GM23248 (cell line): ENCODE results near the gene ADAMTSL5. TPM values are rescaled to one million over a fixed set of nuclear protein-coding genes. Genes with fewer than 3 reads are reported as not detected.

ENCODE experiments used
- DNase-seq: peaks from one replicate; pipeline ENCODE4 v3.0.0-alpha.2; 2015
- H2AFZ ChIP-seq: fragments of 200-600 bp; sonication (generic); 2 replicates; pipeline ENCODE4 v1.6.1; 2016; ENCODE audit warnings: antibody characterized with exemption
- H3F3A ChIP-seq: fragments of 200-600 bp; sonication (generic); 2 replicates; pipeline ENCODE4 v1.6.1; 2016; ENCODE audit warnings: mild to moderate bottlenecking, antibody characterized with exemption, mixed run types; ENCODE audit not compliant: insufficient read depth
- H3K27ac ChIP-seq: fragments of 200-600 bp; sonication (generic); 2 replicates; pipeline ENCODE4 v1.5.1; 2016; ENCODE audit warnings: mild to moderate bottlenecking
- H3K27me3 ChIP-seq: fragments of 200-600 bp; sonication (generic); replicated peaks from 2 replicates; pipeline ENCODE4 v1.6.1; 2016; ENCODE audit warnings: mild to moderate bottlenecking; ENCODE audit not compliant: insufficient read depth
- H3K36me3 ChIP-seq: fragments of 200-600 bp; sonication (generic); 2 replicates; pipeline ENCODE4 v1.6.1; 2016; ENCODE audit warnings: low read depth, mild to moderate bottlenecking
- H3K4me1 ChIP-seq: fragments of 200-600 bp; sonication (generic); 2 replicates; pipeline ENCODE4 v1.6.1; 2016; ENCODE audit warnings: mild to moderate bottlenecking; ENCODE audit not compliant: insufficient read depth
- H3K4me2 ChIP-seq: fragments of 200-600 bp; sonication (generic); one replicate; pipeline ENCODE4 v1.6.1; 2016; ENCODE audit warnings: mild to moderate bottlenecking; ENCODE audit not compliant: unreplicated experiment
- H3K4me3 ChIP-seq: fragments of 200-600 bp; sonication (generic); 2 replicates; pipeline ENCODE4 v1.5.1; 2016; ENCODE audit warnings: mild to moderate bottlenecking
- H3K79me2 ChIP-seq: fragments of 200-600 bp; sonication (generic); 2 replicates; pipeline ENCODE4 v1.6.1; 2016; ENCODE audit warnings: mild to moderate bottlenecking; ENCODE audit not compliant: insufficient read depth
- H3K9ac ChIP-seq: fragments of 200-600 bp; sonication (generic); 2 replicates; pipeline ENCODE4 v1.6.1; 2016; ENCODE audit warnings: mild to moderate bottlenecking
- H3K9me2 ChIP-seq: fragments of 200-600 bp; sonication (generic); 2 replicates; pipeline ENCODE4 v1.6.1; 2016; ENCODE audit warnings: mixed run types, mild to moderate bottlenecking, moderate library complexity; ENCODE audit not compliant: insufficient read depth
- H3K9me3 ChIP-seq: fragments of 200-600 bp; sonication (generic); one replicate; pipeline ENCODE4 v1.6.1; 2017; ENCODE audit warnings: low read depth
- H4K20me1 ChIP-seq: fragments of 200-600 bp; sonication (generic); 2 replicates; pipeline ENCODE4 v1.6.0; 2016; ENCODE audit not compliant: insufficient read depth
- EZH2 ChIP-seq: fragments of 200-600 bp; sonication (generic); IDR thresholded peaks from 2 replicates; pipeline ENCODE4 v1.6.1; 2018; ENCODE audit warnings: antibody characterized with exemption, mild to moderate bottlenecking; ENCODE audit not compliant: insufficient read depth, poor library complexity, severe bottlenecking
- EZH2phosphoT487 ChIP-seq: fragments of 200-600 bp; sonication (generic); IDR thresholded peaks from 2 replicates; pipeline ENCODE4 v1.6.1; 2018; ENCODE audit warnings: antibody characterized with exemption, moderate library complexity, mild to moderate bottlenecking, low read depth; ENCODE audit not compliant: insufficient read depth
- WGBS, 2 experiments: methylation state at CpG; one replicate each; pipeline ENCODE4 v1.1.6; 2015 to 2017; ENCODE audit warnings: low lambda C conversion rate in 2 of 2, low coverage in 1 of 2; ENCODE audit errors: missing lambda C conversion rate in 2 of 2; 5-methylcytosine and 5-hydroxymethylcytosine counted together
- in situ Hi-C: fragments of 300-500 bp; cut with MboI; formaldehyde crosslinking; loops from 2 replicates; pipeline ENCODE4 v1.15.0; 2020
- polyA plus RNA-seq: library from polyadenylated mRNA; unstranded; fragments of >200 nt; fragmentation: Nextera tagmentation; extraction: Ambion mirVana; gene quantifications from 2 replicates; pipeline ENCODE4 v1.2.1, GENCODE V29; 2016
- total RNA-seq: library from RNA; depleted of rRNA; stranded (reverse); fragments of >200 nt; shearing (Covaris generic); gene quantifications from 2 replicates; pipeline ENCODE4 v1.2.3, GENCODE V29; 2014

Gene ADAMTSL5
- total and polyA plus RNA-seq, 2 experiments from 2014 or later = 19.3 to 31.7 TPM

DNA sequence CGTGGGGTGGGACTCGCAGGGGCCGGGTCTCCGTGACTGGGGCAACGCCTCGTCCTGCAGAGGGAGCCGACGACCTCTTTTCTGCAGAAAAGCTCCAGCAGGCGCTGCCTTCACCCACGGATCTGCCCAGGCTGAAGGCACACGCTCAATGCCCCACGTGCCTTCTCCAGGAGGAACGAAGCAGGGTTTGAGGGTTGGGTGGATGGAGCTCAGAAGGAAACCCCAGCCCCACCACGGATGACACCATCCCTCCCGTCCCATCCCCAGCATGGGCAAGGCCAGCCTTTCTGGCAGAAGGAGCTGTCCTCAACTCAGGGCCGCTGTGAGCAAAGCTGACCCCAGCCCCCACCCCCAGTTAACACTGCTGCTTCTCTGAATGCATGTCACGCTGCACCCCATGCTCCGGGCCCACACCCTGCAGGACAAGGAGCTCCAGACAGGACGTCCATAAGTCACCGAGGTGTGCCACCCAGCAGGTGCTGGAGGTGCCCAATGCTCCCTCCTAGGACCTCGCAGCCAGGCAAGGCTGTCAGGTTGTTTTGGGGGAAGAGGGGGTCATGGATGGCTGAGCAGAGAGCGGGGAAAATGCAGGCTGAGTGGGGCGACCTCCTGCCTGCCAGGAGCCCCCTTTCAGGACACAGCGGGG, 41.2 kb downstream of the ADAMTSL5 start:
- no peak overlapping the region for H2AFZ ChIP-seq
- H3K9ac ChIP-seq = no peak overlapping the region
- H3K4me1 ChIP-seq = no peaks in the 10 kb centered on the region
- no peaks in the 10 kb centered on the region for H3K9me2 ChIP-seq
- 10 to 14% methylated on average over 16 to 24 of the region's 24 CpGs for WGBS, 2 experiments
- no peak overlapping the region for H3K27ac ChIP-seq
- H3K27me3 ChIP-seq = no peaks in the 10 kb centered on the region; the same call in 1 of the 2 replicates
- no peaks in the 10 kb centered on the region for H3K9me3 ChIP-seq
- H3K4me3 ChIP-seq = no peak overlapping the region
- peak overlapping the region; percentile 89 for H3K4me2 ChIP-seq
- peaks cover 6% of the 10 kb centered on the region for H3K79me2 ChIP-seq
- H3K36me3 ChIP-seq = no peaks in the 10 kb centered on the region
- no peaks in the 10 kb centered on the region for H3F3A ChIP-seq
- DNase-seq = peak; percentile 55
- TF ChIP-seq EZH2 (no peak), EZH2phosphoT487 (no peak)
- no peaks in the 10 kb centered on the region for H4K20me1 ChIP-seq
- in situ Hi-C loops = no loop called here

DNA sequence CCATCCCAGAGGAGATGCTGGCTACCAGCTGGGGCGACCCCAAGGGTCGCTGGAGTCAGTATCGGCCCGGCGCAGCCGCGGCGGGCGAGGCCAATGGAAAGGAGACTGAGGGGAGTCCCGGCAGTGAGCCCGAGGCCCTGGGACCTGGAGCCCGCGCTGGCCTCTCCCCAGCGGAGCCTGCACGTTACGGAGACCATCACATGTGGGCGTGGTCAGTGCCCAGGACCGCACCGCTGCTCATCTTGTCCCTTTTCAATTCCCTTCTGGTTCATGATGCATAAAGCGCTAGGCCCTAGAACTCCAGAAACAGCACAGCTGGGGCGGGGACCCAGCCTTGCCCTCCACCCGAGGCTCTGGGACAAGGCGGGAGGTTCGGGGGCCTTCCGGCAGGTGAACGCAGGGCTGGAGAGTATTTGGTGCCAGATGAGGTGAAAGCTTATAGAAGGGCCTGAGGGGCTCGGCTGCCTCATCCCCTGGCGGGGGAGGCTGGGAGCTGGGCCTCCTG, 41.8 kb downstream of the ADAMTSL5 start:
- peak; percentile 59 for DNase-seq
- no peaks in the 10 kb centered on the region for H3K9me2 ChIP-seq
- H3K36me3 ChIP-seq = no peaks in the 10 kb centered on the region
- peaks cover under 1% of the 10 kb centered on the region for H3K79me2 ChIP-seq
- in situ Hi-C loops = no loop called here
- H3K27ac ChIP-seq = no peak overlapping the region
- no peak overlapping the region for H3K9ac ChIP-seq
- no peaks in the 10 kb centered on the region for H3F3A ChIP-seq
- no peak overlapping the region for H2AFZ ChIP-seq
- H4K20me1 ChIP-seq = no peaks in the 10 kb centered on the region
- H3K27me3 ChIP-seq = no peaks in the 10 kb centered on the region; the same call in 1 of the 2 replicates
- WGBS, 2 experiments = 5 to 6% methylated on average over 28 of the region's 28 CpGs
- H3K9me3 ChIP-seq = no peaks in the 10 kb centered on the region
- peak overlapping the region; percentile 61 for H3K4me3 ChIP-seq
- H3K4me1 ChIP-seq = no peaks in the 10 kb centered on the region
- peak overlapping the region; percentile 89 for H3K4me2 ChIP-seq
- peak; percentile 50 for TF ChIP-seq EZH2
- no peak for TF ChIP-seq EZH2phosphoT487

DNA sequence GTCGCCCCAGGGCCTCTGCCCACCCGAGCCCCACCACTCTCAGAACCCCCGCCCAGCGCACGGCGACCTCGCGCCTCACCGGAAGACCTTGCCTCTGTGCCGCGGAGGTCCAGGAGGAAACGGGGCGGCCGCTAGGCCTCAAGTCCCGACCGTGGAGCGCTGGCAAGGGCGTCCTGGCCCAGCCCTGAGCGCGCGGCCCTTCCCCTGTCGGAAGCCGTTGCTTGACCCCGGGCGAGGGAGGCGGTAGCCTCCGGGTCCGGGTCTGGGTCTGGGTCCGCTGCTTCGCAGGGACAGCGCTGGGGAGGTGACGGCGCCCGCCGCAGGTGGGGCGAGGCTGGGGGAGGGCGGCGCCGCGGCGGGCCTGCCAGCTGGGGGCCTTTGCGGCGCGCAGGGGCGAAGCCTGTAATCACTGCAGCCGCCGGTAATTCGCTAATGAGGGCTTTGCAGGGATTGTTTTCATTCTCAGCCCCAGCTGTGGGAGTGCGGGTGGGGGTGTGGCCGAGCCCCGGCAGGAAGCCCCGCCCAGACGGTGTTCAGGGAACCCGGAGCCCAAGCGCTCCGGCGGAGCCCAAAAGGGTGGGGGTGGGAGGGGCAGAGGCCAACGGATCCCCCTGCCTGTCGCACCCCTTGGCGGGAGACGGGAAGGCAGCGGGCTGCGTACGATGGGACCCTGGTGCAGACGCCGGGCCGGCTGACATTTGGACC, 42.4 kb downstream of the ADAMTSL5 start:
- no peaks in the 10 kb centered on the region; the same call in 1 of the 2 replicates for H3K27me3 ChIP-seq
- H2AFZ ChIP-seq = no peak overlapping the region
- H3K9me2 ChIP-seq = no peaks in the 10 kb centered on the region
- H3F3A ChIP-seq = no peaks in the 10 kb centered on the region
- peak overlapping the region; percentile 61 for H3K4me3 ChIP-seq
- DNase-seq = peak; percentile 65
- H3K79me2 ChIP-seq = no peaks in the 10 kb centered on the region; the same call in 1 of the 2 replicates
- H3K36me3 ChIP-seq = no peaks in the 10 kb centered on the region
- no peaks in the 10 kb centered on the region for H3K4me1 ChIP-seq
- 2% methylated on average over 25 to 58 of the region's 67 CpGs for WGBS, 2 experiments
- in situ Hi-C loops = no loop called here
- H3K9ac ChIP-seq = peak overlapping the region; percentile 33
- H3K9me3 ChIP-seq = no peaks in the 10 kb centered on the region
- H3K4me2 ChIP-seq = peak overlapping the region; percentile 89
- TF ChIP-seq EZH2phosphoT487 = no peak
- TF ChIP-seq EZH2 = no peak
- no peak overlapping the region for H3K27ac ChIP-seq
- H4K20me1 ChIP-seq = no peaks in the 10 kb centered on the region

DNA sequence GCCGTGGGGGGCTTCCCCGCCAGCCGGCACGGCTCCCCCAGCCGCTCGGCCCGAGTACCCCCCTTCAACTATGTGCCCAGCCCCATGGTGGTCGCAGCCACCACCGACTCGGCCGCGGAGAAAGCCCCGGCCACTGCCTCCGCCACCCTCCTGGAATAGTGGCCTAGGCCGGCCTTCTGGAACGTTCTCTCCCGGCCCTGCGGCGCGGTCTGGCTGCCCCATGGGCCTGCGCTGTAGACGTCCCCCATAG, 42.8 kb downstream of the ADAMTSL5 start:
- Histone ChIP-seq H3K4me1 (no peaks in the 10 kb centered on the region), H3K79me2 (no peaks in the 10 kb centered on the region), H3K9ac (peak overlapping the region; percentile 33), H3K9me3 (no peaks in the 10 kb centered on the region), H2AFZ (no peak overlapping the region), H3K9me2 (no peaks in the 10 kb centered on the region), H4K20me1 (no peaks in the 10 kb centered on the region), H3K27ac (no peak overlapping the region), H3K4me2 (peak overlapping the region; percentile 89), H3K27me3 (no peaks in the 10 kb centered on the region; the same call in 1 of the 2 replicates), H3K36me3 (no peaks in the 10 kb centered on the region), H3K4me3 (peak overlapping the region; percentile 61), H3F3A (no peaks in the 10 kb centered on the region)
- TF ChIP-seq EZH2 = no peak
- TF ChIP-seq EZH2phosphoT487 = no peak
- 2 to 16% methylated on average over 9 to 22 of the region's 22 CpGs for WGBS, 2 experiments
- in situ Hi-C loops = no loop called here
- DNase-seq = no peak
